GM18511 (cell line): ENCODE measurements around the gene CYB561.

Experiments
- ATAC-seq: cut with Tn5 transposase; IDR thresholded peaks from one replicate; pipeline ENCODE4 v1.9.1; 2021; ENCODE audit warnings: mild to moderate bottlenecking, moderate library complexity; ENCODE audit not compliant: unreplicated experiment

CYB561 gene, protein sequence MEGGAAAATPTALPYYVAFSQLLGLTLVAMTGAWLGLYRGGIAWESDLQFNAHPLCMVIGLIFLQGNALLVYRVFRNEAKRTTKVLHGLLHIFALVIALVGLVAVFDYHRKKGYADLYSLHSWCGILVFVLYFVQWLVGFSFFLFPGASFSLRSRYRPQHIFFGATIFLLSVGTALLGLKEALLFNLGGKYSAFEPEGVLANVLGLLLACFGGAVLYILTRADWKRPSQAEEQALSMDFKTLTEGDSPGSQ

DNA sequence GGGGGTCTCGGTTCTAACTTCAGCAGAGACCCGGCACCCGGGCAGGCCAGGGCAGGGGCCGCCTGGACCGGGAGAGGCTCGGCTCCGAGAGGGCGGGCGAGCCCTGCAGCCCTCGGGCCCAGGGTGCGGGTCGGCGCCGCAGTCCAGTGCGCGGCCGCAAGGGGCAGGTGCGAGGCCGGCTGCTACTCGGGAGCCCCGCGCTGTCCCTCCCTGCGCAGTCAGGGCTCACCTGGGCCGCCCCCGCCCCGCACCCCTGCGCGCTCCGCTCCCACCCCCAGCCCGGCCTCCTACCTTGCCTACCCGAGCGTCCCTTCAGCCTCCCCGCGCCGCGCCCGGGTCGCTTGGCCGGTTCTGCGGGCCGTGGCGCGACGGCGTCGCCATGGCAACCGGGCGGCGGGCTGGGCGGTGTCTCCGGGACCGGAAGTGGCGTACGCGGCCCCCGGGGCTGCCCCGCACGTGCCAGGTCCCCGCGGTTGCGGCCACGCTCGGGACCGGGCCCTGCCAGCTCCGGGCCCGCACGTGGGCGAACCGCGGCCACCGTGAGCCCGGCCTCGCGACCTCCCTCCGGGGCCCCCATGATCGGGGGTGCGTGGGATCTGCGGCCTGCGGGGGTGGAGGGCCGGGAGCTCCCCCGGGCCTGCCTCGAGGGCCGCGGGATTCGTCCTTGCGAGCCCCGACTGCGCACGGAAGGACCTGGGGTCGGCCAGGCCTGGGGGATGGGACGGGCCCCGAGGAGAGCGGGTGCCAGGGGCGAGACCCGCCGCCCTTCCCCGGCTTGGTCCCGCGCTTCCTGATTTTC is at the start of gene CYB561:
Gene CYB561, minus strand, starts transcription at position 353 of the 799 bp plus-strand sequence. CDS start 8,759 bp downstream, outside the sequence.
- ATAC-seq = peak; percentile 79

DNA sequence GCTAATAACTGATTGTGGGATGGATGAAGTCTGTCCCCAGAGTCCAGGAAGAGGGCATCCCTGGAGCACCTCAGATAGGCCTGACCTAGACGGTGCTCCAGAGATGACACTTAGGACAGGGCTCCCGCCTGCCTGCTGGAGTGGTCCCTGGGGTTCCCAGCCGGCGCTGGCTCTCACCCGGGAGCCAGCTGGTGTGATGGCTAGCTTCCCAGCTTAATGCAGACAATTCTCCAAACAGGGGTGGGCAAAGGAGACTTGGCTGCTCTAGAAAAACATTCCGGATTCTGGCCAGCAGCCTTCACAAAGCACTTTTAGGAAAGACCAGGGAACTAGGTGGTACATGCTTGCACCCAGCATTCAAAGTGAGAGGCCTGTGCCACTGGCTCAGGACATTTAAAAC is 49.4 kb upstream of the CYB561 start:
- ATAC-seq = no peak

GRCh38 chr17:63494300-63494928 is 48.3 kb upstream of the CYB561 start:
- ATAC-seq = no peak

- no peak for ATAC-seq
Measured at GRCh38 chr17:63493411-63493810, 47.3 kb upstream of the CYB561 start.

DNA sequence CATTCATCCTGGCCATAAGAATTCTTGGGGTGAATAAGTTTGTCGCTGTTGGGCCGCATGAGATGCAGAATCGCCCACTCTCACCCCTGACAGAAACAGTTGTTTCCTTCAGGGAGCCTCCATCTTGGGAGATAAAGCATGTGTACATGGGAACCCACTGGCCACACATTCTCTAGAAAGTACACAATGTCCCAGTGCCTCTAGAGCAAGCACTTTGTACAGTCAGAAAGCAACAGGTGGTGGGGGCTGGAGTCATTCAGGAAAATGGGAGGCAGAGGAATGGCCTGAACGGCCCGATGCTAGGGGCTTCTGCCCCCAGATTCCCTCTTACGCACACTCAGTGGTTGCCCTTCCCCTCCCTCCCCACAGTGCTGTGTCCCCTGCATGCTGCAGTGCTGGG is 46.8 kb upstream of the CYB561 start:
- ATAC-seq = no peak

DNA sequence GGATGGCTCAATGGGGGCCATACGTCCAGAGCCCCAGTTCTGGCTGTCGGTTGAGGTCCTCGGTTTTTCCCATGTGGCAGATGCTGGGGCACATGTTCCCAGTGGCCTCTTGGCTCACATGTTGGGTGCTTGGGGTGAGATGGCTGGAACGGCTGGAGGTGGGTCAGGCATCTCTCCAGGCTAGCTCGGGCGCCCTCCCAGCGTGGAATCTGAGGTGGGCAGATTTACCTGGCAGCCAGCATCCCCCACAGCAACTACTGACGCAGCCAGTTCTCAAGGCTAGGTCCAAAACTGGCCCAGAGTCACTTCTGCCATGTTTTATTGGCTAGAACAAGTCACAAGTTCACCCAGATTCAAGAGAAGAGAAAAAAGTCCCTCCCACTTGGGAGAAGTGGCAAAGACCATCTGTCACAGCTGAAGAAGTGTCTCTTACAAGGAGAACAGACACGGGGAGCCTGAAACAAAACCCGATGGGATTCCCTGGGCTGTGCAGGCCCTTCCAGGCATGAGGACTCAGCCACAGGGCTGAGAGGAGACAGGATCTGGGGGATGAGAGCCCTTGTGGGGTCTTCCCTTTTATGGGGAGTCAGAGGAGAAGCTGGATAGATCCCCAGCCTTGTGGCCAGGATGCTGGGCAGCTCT is 46.0 kb upstream of the CYB561 start:
- no peak for ATAC-seq

GRCh38 chr17:63491413-63491812 is 45.3 kb upstream of the CYB561 start:
- no peak for ATAC-seq

DNA sequence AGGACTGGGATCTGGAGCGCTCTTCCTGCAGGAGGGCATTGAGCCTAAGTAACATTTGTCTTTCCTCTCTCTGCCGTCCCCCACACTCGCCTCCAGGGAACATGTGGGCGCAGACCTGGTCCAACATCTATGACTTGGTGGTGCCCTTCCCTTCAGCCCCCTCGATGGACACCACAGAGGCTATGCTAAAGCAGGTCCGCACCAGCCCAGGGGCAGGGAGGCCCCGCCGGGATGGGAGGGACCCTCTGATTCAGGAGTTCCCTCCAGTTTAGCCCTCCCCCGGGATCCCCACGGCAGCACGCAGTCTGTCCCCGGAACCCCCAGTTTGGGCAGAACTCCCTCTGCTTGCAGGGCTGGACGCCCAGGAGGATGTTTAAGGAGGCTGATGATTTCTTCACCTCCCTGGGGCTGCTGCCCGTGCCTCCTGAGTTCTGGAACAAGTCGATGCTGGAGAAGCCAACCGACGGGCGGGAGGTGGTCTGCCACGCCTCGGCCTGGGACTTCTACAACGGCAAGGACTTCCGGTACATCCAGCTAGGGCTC is 44.8 kb upstream of the CYB561 start:
- no peak for ATAC-seq

DNA sequence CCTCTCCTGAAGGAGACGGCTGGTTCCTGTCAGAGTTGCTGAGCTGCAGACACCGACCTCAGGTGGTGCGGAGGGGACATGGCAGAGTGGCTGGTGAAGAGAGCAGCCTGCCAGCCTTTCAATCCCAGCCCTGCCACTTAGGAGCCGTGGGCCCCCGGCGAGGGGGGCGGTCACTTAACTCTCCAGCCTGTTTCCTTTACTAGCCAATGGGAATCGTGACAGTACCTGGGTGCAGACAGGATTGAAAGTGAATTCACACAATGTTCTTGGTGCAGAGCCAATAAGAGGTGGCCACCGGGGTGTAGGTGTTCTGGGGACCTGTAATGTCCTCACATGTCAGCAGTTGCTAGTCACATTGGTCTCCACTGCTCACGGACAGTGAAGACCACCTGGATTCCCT is 44.2 kb upstream of the CYB561 start:
- ATAC-seq = no peak

GRCh38 chr17:63489291-63489690 is 43.2 kb upstream of the CYB561 start:
- ATAC-seq = no peak

DNA sequence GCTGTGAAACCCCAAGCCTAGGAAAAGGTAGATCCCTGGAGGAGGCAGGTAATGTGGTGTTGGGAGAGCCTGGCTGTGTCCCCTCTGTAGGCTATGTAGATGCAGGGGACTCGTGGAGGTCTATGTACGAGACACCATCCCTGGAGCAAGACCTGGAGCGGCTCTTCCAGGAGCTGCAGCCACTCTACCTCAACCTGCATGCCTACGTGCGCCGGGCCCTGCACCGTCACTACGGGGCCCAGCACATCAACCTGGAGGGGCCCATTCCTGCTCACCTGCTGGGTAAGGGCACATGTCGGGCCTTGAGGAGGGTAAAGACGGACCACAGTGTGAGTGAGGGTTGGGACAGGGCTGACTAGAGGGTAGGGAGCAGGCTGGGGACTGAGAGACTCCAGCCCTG is 42.7 kb upstream of the CYB561 start:
- ATAC-seq = no peak

DNA sequence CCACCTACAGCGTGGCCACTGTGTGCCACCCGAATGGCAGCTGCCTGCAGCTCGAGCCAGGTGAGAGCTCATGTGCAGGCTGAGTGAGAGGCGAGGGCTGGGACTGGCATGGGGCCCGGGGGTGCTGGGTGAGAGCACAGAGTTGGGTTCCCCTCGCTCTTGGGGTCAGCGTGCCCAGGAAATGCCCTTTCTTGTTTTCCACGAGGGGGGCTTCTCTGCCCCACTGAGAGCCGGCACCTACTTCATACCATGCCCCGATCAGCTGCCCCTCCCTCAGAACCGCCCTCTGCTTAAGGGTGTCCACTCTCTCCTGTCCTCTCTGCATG is 40.9 kb upstream of the CYB561 start:
- ATAC-seq = no peak

DNA sequence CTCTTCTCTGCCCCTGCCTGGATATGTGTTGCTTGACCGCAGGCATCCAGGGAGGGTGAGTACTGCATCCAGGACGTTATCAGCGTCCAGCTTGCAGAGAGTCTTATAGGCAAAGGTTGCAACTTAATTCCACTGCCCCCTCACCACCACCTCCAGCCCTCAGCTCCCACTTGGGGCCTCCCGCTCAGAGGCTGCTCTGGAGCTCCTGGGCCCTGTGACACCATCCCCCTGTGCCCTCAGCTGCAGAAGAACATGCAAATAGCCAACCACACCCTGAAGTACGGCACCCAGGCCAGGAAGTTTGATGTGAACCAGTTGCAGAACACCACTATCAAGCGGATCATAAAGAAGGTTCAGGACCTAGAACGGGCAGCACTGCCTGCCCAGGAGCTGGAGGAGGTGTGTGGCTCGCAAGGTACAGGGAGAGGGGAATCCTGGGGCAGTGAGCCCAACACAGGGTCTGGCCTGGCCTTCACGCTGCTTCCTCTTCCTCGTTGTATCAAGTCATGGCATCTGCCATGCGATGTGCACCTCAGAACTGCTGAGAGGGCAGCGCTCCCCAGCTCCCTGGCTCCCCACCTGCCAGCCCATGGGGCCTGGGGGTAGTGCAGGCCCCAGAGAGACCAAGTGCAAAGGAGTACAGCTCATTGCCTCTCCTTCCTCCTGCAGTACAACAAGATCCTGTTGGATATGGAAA is 40.4 kb upstream of the CYB561 start:
- no peak for ATAC-seq

DNA sequence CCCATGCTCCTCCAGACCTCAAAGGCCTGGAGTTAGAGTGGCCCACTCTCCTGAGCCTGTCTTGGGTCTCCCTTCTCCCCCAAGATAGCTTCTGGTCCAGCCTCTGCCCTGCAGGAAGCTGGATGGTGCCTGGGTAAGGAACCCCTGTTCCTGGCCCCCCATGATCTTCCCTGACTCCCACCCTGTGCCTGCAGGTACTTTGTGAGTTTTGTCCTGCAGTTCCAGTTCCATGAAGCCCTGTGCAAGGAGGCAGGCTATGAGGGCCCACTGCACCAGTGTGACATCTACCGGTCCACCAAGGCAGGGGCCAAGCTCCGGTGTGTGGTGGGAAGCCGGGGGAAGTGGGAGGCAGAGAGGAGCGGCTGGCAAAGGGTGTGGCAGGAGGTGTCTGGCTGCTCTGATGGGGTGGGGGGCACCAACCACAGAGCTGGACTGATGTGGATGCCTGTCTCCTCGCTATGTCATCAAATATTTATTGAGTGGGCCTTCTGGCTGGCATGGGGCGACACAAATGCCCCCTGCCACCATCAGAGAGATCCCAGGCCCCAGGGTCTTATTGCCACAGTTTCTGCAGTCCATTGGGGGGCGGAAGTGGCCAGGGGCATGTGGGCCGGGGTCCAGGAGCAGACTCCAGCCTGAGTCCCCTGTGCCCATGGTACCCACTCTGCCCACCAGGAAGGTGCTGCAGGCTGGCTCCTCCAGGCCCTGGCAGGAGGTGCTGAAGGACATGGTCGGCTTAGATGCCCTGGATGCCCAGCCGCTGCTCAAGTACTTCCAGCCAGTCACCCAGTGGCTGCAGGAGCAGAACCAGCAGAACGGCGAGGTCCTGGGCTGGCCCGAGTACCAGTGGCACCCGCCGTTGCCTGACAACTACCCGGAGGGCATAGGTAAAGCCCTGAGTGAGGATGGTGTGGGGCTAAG is 37.8 kb upstream of the CYB561 start:
- ATAC-seq = no peak

DNA sequence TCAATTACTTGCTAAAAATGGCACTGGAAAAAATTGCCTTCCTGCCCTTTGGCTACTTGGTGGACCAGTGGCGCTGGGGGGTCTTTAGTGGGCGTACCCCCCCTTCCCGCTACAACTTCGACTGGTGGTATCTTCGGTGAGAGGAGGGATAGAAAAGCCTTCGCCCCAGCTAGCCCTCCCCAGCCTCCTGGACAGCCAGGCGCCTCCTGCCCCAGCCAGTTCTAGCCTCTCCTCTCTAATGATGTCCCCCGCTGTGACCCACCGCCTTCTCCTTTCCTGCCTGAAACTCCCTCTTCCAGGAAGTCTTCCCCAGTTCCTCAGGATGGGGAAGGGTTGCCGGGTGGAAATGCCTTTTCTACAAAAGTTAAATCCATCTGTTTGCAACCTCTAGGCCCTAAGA is 36.9 kb upstream of the CYB561 start:
- no peak for ATAC-seq

GRCh38 chr17:63482509-63482908 is 36.4 kb upstream of the CYB561 start:
- ATAC-seq = no peak

DNA sequence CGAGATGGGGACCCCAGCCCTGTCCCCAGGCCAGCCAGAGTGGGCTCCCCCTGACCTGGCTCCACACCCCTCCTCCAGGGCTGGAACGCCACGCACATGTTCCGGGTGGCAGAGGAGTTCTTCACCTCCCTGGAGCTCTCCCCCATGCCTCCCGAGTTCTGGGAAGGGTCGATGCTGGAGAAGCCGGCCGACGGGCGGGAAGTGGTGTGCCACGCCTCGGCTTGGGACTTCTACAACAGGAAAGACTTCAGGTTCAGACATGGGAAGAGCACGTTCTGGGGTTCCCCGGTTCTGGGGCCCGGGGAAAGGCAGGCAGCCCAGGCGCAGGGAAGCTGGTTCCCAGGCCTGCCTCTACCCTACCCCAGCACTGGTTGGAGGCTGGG is 35.4 kb upstream of the CYB561 start:
- ATAC-seq = no peak

GRCh38 chr17:63480826-63481487 is 34.9 kb upstream of the CYB561 start:
- no peak for ATAC-seq

DNA sequence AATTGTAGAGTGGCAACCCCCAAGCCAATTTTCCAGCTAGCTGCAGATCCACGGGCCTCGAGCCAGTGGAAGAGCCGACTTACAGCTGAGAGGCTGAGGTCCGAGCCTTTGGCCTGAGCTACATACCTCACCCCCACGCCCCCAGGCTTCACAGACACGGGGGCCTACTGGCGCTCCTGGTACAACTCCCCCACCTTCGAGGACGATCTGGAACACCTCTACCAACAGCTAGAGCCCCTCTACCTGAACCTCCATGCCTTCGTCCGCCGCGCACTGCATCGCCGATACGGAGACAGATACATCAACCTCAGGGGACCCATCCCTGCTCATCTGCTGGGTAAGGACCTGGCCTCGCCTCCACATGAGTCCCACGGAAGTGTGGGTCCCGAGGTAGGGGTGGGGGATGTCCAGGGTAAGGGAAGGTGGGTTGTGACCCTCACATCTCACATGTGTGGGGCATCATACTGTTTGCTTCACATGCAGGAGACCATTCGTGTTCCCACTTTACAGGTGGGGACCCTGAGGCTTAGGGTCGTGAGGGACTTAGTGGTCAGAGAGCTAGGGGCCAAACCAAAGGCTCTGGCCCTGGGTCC is 34.2 kb upstream of the CYB561 start:
- ATAC-seq = no peak
